ENCODE measurements around the gene NUP35. TPM values are rescaled to one million over a fixed set of nuclear protein-coding genes. Genes with fewer than 3 reads are reported as not detected.
"Not testable (repeated sequence)": the region's sequence is repeated elsewhere in the genome, so short reads cannot be mapped to it uniquely, and the experiment has no call there.

NUP35 gene
- total RNA-seq, 3 donors from 2014 or later: 11.5 to 32.8 (median 29.5) TPM

GRCh38 chr2:183134016-183134415 lies 9.8 kb downstream of the NUP35 start:
- H3K4me3 ChIP-seq: no peak overlapping the region
- H3K36me3 ChIP-seq: no peaks in the 10 kb centered on the region
- no peaks in the 10 kb centered on the region for H3K4me1 ChIP-seq
- no peak for TF ChIP-seq POLR2AphosphoS5 (IDR thresholded peaks at IDR 0.05)
- TF ChIP-seq CTCF (IDR thresholded peaks at IDR 0.05): no peak
- TF ChIP-seq POLR2A (IDR thresholded peaks at IDR 0.05): no peak
- H3K27me3 ChIP-seq: no peaks in the 10 kb centered on the region
- intact Hi-C loops (cut with DNase I; ENCODE audit: low total_unique reads): no loop called here
- no peak for DNase-seq (ENCODE audit: low spot score in 2 of 2)
- H3K9me3 ChIP-seq: no peaks in the 10 kb centered on the region
- H3K27ac ChIP-seq: no peak overlapping the region

GRCh38 chr2:183148955-183149354 lies 24.7 kb downstream of the NUP35 start:
- intact Hi-C loops (cut with DNase I; ENCODE audit: low total_unique reads): no loop called here
- TF ChIP-seq POLR2A (IDR thresholded peaks at IDR 0.05): no peak
- no peak for TF ChIP-seq CTCF (IDR thresholded peaks at IDR 0.05)
- TF ChIP-seq POLR2AphosphoS5 (IDR thresholded peaks at IDR 0.05): no peak
- Histone ChIP-seq H3K36me3 (no peaks in the 10 kb centered on the region), H3K4me1 (no peaks in the 10 kb centered on the region), H3K4me3 (no peak overlapping the region), H3K27ac (no peak overlapping the region), H3K9me3 (peaks cover 0 to 3% of the 10 kb centered on the region in 2 donors), H3K27me3 (no peaks in the 10 kb centered on the region)
- no peak for DNase-seq (ENCODE audit: low spot score in 2 of 2)

- Histone ChIP-seq H3K4me3 (no peak overlapping the region), H3K27me3 (no peaks in the 10 kb centered on the region), H3K27ac (no peak overlapping the region), H3K4me1 (no peaks in the 10 kb centered on the region), H3K9me3 (no peaks in the 10 kb centered on the region), H3K36me3 (no peaks in the 10 kb centered on the region)
- DNase-seq (ENCODE audit: low spot score in 2 of 2): no peak
- TF ChIP-seq POLR2AphosphoS5 (IDR thresholded peaks at IDR 0.05): no peak
- no peak for TF ChIP-seq CTCF (IDR thresholded peaks at IDR 0.05)
- no peak for TF ChIP-seq POLR2A (IDR thresholded peaks at IDR 0.05)
- intact Hi-C loops (cut with DNase I; ENCODE audit: low total_unique reads): no loop called here
These were observed 25.2 kb downstream of the NUP35 start for GRCh38 chr2:183149489-183149888.

- H3K36me3 ChIP-seq; H3K9me3 ChIP-seq; H3K27me3 ChIP-seq; intact Hi-C loops (cut with DNase I; ENCODE audit: low total_unique reads); H3K4me1 ChIP-seq; DNase-seq (ENCODE audit: low spot score in 2 of 2); H3K27ac ChIP-seq; H3K4me3 ChIP-seq: not testable (repeated sequence)
These were observed 28.0 kb downstream of the NUP35 start for GRCh38 chr2:183152280-183152679.

- Histone ChIP-seq H3K9me3 (no peaks in the 10 kb centered on the region), H3K36me3 (no peaks in the 10 kb centered on the region), H3K4me3 (no peak overlapping the region), H3K4me1 (no peaks in the 10 kb centered on the region), H3K27ac (no peak overlapping the region), H3K27me3 (no peaks in the 10 kb centered on the region)
- intact Hi-C loops (cut with DNase I; ENCODE audit: low total_unique reads): no loop called here
- no peak for DNase-seq (ENCODE audit: low spot score in 2 of 2)
- TF ChIP-seq CTCF (IDR thresholded peaks at IDR 0.05): no peak
- TF ChIP-seq POLR2A (IDR thresholded peaks at IDR 0.05): no peak
- no peak for TF ChIP-seq POLR2AphosphoS5 (IDR thresholded peaks at IDR 0.05)
These were observed 29.7 kb downstream of the NUP35 start for GRCh38 chr2:183153967-183154366.

- H3K27ac ChIP-seq; H3K9me3 ChIP-seq; H3K4me3 ChIP-seq; H3K27me3 ChIP-seq; H3K4me1 ChIP-seq; intact Hi-C loops (cut with DNase I; ENCODE audit: low total_unique reads); H3K36me3 ChIP-seq; DNase-seq (ENCODE audit: low spot score in 2 of 2): not testable (repeated sequence)
These were observed 30.5 kb downstream of the NUP35 start for GRCh38 chr2:183154772-183155171.
